Left renal pelvis (tissue), 4 donors: ENCODE results near the gene AGBL4. TPM values are rescaled to one million over a fixed set of nuclear protein-coding genes. Genes with fewer than 3 reads are reported as not detected.
A peak's percentile ranks its signal among the peaks of the same experiment; 100 is the strongest.

Experiments used
- DNase-seq, 4 donors: peaks; one replicate each; pipeline ENCODE4 v3.0.0-alpha.2; 2013; ENCODE audit warnings: low read depth in 4 of 4, low spot score in 3 of 4
- polyA plus RNA-seq, 4 donors: library from polyadenylated mRNA; unstranded; fragments of 120-200 nt; gene quantifications; one replicate each; pipeline ENCODE4 v1.2.1, GENCODE V29; 2013; ENCODE audit not compliant: insufficient read length in 4 of 4

Gene AGBL4
- polyA plus RNA-seq, 4 donors, result 0.31 to 1.3 (median 1.1) TPM

DNA sequence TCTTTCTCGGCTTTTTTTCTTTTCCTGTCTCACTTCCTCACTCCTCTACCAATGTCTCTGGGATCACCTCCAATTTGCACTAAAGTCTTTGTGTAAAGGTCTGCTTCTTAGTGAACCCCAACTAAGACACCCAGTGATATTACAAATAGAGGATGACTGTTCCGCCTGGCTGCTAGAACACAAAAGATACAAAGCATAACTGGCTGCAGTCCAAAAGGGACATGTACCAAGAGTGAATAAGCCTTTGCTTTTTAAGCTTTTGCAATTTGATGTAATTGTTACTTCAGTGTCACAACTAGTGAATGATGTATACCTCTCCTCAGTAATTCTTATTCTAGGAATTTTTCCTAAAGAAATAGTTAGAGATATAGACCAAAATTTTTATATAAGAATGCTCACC lies 1164.3 kb downstream of the AGBL4 start:
- DNase-seq, result no peak

DNA sequence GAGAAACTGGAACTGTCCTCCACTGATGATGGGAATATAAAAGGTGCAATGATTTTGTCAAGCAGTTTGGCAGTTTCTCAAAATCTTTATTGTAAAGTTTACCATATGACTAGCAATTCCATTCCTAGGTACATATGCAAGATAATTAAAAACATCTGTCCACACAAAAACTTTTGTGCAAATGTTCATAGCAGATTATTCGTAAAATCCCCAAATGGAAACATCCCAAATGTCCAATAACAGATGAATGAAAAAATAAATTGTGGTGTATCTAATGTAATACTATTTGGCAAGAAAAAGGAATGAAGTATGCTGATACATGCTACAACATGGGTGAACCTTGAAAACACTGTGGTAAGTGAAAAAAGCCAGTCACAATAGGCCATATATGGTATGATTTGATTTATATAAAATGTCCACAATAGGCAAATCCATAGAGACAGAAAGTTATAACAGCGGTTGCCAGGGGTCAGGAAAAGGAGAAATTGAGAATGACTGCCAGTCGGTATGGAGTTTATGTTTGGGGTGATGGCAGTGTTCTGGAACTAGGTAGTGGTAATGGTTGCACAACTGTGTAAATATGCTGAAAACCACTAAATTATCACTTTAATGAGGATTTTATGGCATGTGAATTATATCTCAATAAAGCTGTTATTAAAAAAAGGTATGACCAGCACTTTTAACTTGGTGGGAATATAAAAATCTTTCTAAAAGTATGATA lies 1165.4 kb downstream of the AGBL4 start:
- no peak for DNase-seq

DNA sequence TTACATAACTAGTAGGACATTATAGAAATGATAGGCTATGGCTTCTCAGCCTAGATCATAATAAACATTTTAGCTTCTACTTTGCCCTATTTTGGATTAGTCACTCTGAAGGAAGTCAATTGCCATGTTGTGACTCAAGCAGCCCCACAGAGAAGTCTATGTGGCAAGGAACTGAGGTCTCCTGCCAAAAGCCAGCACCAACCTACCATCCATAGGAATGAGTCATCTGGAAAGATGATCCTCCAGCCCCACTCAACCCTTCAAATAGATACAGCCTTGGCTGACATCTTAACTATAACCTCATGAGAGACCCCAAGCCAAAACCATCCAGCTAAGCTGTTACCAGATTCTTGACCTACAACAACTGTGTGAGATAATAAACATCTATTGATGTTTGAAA lies 1170.7 kb downstream of the AGBL4 start:
- no peak for DNase-seq

DNA sequence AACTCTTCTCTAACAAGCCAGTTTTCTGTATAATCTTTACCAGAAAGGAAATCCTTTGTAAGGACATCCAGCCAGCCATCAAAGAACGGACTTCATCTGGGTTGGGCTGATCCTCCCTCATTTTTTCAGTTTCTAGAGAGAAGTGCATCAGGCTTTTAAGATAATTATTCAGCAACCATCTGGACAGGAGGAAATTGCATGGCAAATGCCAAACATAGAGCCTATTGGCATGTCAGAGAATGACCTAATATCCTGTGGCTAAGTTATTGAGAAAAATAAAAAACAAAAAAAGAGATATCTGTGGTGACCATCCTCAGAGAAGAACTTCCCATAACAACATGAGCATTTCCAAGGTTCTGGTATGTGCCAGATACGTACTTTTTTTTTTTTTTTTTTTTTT lies 1172.1 kb downstream of the AGBL4 start:
- no peak for DNase-seq

DNA sequence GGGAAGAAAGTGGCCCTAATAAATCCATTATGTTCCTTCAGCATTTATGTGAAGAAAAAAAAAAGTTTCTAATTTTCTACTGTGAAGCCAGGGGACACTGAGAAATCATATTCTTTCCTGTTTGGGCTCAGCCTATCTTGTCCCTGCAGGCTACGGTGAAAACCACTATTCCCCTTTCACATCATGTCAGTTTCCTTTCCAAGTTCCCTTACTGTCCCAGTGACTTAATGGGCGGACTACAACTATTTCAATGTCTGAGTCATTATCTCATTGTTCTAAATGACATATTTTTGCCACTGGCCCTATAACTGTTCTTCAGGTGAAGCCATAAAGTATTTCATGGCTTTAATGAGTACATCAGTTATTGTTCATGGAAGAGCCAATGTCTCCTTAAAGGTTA lies 1175.7 kb downstream of the AGBL4 start:
- DNase-seq, result no peak

DNA sequence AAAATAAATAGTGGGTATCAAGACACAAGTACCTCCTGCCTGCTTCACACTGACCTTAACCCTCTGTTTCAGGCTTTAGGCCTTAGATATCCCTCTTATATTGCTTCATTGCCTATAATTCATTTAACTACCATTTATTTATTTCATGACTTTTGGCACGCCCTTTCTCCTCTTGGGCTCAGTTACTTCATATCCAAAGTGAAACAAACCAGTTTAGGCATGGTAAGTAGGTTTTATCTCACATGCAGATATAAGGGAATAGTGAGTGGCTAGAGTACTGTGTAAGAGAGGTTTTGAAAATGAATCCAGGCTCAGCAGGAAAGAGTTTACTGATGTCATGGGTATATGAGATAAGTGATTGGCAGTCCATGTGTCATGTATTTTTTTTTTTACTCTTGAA lies 1177.3 kb downstream of the AGBL4 start:
- DNase-seq, result no peak

DNA sequence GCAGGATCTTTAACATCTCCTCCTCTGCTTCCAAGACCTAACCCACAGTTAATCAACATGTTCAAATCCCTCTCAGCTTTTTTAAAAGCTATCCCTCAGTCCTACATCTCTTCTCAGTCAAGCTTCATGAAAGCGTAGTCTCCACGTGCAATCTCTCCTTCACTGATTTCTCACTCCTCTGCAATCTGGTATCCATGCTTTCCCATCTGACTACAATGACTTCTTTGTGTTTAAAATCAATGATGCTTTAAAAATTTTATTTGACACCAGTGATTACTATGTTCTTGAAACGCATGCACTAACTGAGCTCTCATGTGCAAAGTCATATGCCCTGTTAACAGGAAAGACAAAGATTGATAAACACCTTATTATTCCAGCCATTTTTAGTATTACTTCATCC lies 1179.6 kb downstream of the AGBL4 start:
- DNase-seq, result no peak

DNA sequence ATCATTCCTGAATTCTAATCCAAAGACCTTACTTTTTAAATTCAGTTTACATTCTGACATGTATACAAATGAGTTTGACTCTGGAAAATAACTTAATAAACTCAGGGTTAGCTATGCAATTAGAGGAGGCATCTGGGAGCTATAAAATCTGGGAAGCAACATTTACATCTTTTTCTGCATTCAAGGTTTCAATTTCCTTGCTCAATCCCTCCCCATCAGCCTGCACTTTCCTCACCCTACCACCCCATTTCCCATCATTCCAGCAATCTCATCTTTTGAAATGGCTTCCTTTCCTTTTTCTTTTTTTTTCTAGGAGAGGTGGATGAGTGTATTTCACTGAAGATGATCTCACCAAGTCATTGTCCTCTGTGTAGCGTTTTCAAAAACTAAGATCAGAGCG lies 1181.8 kb downstream of the AGBL4 start:
- peak in 1 of 4 donors; percentile 23 for DNase-seq

DNA sequence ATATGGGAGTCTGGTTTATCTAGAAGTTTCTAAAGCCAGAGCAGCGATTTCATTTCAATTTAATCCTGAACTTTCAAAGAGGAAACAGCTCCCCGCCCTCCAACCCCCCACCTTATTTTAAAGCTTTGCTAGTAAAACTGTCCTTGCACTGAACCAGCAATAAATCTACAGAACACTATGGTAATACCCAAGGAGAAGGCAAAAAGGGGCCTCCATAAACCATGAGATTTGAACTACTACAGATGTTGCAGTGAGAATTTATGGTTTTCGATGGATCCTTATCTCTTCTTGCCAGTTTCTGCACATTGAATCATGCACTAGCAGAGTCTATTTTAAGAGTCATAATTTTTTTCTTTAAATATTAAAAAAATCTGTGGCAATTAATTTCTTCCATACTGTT lies 1182.3 kb downstream of the AGBL4 start:
- DNase-seq, result peak; percentile 37 to 49 (median 40)

DNA sequence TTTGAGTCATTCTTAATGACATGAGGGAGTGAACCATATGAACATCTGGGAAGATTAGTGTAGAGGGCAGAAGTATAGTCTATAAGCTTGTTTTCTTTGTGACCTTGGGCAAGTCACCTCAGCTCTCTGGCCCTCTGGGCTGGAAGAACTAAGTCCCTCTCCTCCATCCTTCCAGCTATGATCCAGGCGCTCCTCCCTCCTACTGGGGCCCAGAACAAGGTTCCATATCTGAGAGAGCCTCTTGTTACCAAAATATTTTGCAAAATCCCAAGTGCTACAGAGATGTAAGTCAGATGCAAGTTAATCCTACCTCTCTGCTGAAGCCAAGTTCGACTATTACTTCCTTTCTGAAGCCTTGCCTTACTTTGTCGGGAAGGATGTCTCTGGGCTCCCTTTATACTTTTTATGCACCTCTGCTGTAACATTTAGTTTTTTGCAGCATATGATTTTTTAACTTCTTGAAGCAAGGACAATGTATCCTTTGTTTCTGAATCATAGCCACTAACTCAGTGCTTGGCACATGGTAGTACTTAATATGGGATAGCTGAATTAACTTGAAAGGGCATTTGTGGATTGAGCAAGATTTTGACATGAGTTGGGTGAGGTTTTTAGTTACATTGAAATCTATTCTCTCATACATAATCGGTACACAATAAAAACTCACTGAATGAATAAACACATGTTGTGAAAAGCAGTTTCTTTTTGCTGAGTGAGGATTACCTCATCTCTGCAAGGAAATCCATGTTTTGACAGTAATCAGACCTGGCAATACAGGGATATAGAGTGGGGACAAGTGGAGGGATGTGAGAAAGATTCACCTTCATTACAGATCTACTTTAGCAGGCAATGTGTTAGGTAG lies 1192.4 kb downstream of the AGBL4 start:
- no peak for DNase-seq

DNA sequence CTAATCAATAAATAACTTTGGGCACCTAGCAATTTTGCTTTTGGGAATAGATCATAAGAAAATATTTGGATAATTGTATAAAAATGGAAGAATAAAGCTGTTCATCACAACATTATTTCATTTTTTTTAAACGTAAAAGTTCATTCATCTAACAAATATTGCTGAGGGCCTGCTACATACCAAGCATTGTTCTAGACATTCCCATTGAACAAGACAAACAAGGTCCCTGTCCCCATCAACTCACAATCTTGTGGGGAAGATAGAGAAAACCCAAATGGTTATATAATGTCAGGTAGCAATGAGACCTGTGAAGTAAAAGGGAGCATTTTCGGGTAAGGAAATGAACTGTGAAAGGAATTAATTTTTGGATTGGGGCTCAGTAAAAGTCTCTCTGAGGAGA lies 1193.0 kb downstream of the AGBL4 start:
- DNase-seq, result no peak

DNA sequence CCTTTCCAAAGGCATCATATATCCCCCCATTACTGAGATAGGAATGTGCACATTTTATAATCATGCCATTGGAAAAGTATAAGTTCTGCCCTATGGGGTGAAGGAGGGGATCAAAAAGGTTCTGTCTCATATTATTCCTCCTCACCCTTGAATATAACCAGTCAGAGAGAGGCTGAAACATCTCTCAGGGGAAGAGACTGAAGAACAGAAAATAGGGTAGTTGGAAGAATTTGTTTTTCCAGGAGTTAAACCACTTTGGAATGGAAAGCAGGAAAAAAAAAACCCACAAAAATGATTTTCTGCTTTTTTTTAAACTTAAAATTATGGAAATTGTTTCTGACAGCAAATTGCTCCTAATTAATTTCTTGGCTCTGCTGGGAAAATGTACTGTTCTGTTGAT lies 1194.3 kb downstream of the AGBL4 start:
- no peak for DNase-seq

DNA sequence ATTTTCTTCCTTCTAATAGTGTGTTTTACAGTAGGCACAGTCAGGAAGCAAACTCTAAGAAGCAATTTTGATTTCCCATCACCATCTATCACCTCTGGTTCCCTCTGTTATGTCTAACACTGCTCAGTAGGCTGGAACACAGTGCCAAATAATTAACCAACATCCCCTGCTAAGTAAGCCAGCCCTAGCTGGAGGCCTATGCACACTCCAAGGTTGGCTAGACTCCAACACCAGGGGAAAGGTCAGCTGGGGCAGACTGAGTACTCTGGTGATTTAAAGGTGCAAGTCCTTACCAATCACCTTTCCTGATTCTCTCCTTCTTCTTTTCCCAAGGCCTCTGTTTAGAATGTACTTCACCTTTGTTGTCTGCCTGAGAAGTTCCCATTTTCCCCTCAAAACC lies 1200.6 kb downstream of the AGBL4 start:
- DNase-seq, result peak; percentile 46 to 75 (median 62)

DNA sequence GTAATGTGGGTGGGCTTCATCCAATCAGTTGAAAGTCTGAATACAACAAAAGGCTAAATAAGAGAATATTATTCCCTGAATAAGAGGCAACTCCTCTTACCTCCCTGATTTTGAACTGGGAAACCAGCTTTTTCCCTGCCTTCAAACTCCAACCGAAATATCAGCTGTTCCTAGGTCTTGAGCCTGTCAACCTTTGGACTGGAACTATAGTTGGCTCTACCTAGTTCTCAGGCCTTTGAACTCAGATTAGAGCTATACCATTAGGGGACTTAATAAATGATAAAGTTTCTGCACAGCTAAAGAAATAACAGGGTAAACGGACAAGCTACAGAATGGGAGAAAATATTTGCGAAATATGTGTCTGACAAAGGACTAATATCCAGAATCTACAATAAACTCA lies 1203.3 kb downstream of the AGBL4 start:
- DNase-seq, result no peak

DNA sequence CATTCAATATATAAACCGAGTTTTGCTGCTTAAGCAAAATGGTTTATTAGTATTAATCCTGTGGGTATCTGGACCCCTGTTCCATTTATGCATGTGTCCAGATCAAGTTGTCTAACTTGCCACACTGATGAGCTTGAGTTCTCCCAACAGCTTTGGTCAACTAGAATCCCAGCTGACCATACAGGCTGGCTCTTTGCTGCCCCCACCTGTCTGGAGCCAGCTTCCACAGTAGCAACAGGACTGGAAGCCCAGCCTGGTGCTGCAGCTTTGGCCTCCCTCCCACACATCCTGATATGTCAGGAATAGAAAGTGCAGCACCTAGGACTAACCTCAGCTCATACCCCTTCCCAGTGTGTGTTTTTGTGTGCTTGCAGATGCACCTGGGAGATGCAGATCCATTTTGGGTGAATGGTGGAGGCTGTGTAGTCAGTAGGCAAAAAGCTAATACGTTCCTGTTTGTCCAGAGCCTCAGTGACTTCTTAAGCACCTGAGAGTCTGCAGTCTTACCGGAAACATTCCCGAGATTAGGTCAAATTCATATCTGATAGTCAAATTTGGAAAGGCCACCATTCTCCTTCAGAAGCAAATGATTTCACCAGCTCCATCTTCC lies 1206.1 kb downstream of the AGBL4 start:
- DNase-seq, result peak in 2 of 4 donors; percentile 35 to 47

DNA sequence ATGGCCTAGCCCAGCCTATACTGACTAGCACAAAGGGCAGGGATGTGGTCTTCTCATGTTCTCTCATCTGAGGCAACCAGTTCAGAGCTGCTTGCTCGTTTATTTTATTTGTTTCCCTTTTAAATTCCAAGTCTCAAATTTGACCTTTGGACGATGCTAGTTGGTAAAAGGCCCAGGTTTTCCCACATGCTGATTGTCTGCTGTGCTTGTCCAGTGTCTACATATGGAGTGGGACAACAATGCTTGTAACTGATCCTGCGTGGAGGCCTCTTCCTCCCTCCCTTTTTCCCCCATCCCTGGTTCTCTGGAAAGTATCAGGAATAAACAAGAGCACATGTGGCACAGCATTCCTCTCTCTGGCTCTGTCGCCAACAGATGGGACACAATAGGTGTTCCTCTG lies 1213.0 kb downstream of the AGBL4 start:
- DNase-seq, result no peak

DNA sequence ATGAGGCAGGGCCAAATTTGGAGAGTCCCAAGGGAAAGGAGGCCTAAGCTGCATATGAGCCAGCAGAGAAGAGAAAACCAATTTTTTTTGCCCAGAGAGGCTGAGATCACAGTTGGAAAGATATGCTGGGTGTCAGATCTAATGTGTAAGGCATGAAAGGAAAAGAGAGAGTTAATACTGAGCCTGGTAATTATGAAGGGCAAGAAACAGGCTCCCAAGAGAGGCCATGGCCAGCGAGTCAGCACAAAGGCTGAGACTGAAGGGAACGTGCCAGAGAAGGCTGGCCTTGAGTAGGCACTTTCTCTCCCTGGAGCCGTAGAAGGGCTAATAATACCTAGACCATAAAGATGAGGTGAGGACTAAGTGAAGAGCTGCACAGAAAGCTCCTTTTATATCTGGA lies 1215.3 kb downstream of the AGBL4 start:
- no peak for DNase-seq

DNA sequence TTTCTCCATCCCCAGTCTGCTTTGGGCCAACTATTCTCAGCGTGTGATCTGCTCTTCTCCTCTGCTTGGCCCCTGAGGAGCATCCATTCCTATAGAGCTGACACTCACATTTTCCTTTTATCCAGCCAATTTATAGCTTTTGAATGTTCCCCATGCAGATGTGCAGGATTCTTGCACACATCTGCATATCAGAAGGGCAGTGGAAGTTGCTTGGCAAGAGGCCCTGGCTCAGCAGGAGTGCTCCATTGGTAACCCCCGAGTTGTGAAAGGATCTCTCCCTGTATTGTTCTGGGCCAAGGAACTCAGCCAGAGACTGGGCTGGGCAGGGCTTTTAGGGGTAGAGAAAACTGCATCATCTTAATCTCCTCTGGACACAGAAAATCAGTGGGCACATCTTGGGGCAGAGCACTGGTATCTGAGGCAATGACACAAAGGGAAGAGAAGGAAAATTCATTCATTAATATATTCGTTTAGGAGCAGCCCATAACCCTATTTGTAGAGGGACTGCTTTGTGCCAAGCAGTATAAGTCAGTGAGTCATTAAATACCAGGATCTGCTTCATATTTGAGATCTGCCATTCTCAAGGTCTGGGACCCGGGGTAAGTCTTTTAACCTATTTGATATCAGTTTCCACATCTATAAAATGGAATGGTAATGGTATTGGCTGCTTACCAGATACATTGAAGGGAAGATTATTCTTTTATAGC lies 1216.0 kb downstream of the AGBL4 start:
- DNase-seq, result no peak

DNA sequence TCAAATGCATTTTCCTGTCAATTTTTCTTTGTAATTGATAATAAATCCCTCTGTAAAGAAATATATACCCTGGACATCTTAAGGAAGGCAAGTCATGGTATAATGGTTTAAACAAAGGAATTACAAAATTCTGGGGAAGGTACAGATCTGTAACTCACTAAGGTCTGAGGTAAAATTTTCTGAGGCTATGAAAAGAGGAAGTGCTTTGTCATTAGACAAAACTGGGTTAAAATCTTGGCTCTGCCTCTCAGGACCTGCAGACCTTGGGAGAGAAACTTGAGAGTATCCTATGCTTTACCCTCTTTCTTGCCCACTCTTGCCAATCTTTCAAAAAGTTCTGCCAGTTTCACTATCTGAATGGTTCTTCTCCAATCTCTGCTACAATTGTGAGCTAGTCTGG lies 1220.3 kb downstream of the AGBL4 start:
- DNase-seq, result no peak

DNA sequence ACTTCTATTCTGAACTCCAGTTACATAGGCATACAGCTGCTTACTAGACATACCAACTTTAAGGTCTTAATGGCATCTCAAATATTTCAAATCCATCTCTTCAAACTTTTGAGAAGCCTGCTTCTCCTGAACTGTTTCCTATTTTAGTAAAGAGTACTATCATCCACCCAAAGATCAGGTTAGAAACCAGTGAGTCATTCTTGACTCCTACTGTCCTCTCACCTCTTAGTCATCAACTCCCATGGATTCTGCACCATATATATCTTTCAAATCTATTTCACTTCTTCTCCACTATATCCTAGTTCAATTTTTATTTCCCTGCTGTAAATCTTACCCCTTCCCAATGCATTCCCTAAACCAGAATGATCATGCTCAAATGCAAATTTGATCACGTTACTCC lies 1228.9 kb downstream of the AGBL4 start:
- no peak for DNase-seq

DNA sequence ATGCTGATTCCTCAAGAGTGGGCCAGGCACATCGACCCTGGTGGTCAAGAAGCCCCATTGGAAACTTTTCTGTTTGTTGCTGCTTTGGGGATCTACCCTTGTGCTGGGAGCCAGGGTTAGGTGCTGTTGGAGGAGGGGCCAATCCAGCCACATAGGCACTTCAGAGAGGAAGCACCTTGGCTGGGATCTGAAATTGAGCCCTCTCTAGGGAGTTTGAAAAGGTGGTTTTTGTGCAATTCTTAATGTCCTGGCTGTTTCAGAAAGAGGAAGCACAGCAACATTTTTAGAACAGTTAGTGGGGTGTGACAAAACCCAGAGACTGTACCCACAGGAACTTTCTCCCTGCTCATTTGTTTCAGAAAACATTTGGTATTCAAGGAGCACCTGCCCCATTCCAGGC lies 1229.9 kb downstream of the AGBL4 start:
- DNase-seq, result no peak
